ENCODE data around the gene ESYT2. TPM values are rescaled to one million over a fixed set of nuclear protein-coding genes. Genes with fewer than 3 reads are reported as not detected.
"Not testable (repeated sequence)": the region's sequence is repeated elsewhere in the genome, so short reads cannot be mapped to it uniquely, and the experiment has no call there.

ESYT2 gene
- 10 to 100 TPM; 24.4 to 31.8 TPM for total RNA-seq

DNA sequence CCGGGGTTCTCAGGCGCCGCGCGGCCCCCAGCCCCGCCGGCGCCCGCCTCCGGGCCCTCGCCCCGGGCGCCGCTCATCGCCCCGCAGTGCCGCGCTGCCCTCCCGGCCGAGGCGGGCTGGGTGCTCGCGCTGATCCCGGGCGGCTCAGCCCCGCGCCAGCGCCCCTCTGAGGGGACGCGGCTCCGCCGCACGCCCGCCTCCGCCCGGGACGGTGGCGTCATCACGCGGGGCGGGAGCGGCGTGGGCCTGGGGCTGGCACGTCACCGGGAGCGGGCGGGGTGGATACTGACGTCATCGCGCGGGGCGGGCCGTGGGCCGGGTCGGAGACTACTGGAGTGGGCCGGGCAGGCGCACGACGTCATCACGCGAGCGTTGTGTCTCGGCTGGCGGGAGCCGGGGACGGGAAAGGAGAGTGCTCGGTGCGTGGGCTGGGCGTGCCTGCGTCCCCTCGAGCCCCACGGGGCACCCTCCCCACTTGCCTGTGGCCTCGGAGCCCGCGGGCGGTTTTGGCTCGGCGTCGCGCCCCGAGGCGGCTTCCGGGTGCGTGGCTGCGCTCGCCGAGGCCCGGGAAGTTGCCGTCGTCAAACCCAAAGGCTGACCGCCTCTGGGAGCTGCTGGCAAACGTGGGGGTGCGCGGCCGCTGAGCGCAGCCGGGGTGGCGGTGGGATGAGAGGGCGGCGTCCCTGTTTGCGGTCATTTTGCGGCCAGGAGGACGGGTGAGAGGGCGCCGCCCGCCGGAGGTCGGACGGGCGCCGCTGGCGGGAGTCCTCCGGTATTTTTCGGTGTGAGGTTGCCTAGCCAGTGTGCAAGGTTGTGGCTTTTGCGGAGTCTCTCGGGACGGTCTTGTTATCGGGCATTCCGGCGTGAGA is at the start of gene ESYT2:
ESYT2 (minus strand) TSS at position 168 of the 869 bp plus-strand sequence; CDS start at position 77, 91 bp downstream.
- ATAC-seq (peak; percentile 94 to 97), DNase-seq (ENCODE audit: low spot score) (peak; percentile 99)
- peaks cover 0 to 3% of the 10 kb centered on the region in 2 donors for H3K27me3 Mint-ChIP-seq
- H3K4me3 Mint-ChIP-seq = peak within 1 kb of the TSS; percentile 85
- peak within 1 kb of the TSS; percentile 57 to 83 for H3K27ac Mint-ChIP-seq
- H3K4me1 Mint-ChIP-seq (ENCODE audit: low read depth in 2 of 2) = peaks cover 17 to 27% of the 10 kb centered on the region in 2 donors
- no peaks in the 10 kb centered on the region for H3K36me3 Mint-ChIP-seq
- no peaks in the 10 kb centered on the region for H3K9me3 Mint-ChIP-seq

GRCh38 chr7:158878151-158879079 is 49.1 kb upstream of the ESYT2 start:
- H3K27ac Mint-ChIP-seq; H3K36me3 Mint-ChIP-seq; H3K4me3 Mint-ChIP-seq; H3K4me1 Mint-ChIP-seq (ENCODE audit: low read depth in 2 of 2); H3K27me3 Mint-ChIP-seq; H3K9me3 Mint-ChIP-seq; DNase-seq (ENCODE audit: low spot score); ATAC-seq: not testable (repeated sequence)

GRCh38 chr7:158876984-158877383 is 47.7 kb upstream of the ESYT2 start:
- H3K4me1 Mint-ChIP-seq (ENCODE audit: low read depth in 2 of 2) = peaks cover 0 to 4% of the 10 kb centered on the region in 2 donors
- ATAC-seq (no peak), DNase-seq (ENCODE audit: low spot score) (no peak)
- no peak overlapping the region for H3K4me3 Mint-ChIP-seq
- H3K9me3 Mint-ChIP-seq = no peaks in the 10 kb centered on the region
- H3K27me3 Mint-ChIP-seq = no peaks in the 10 kb centered on the region
- no peak overlapping the region for H3K27ac Mint-ChIP-seq
- peaks cover 7% of the 10 kb centered on the region for H3K36me3 Mint-ChIP-seq

DNA sequence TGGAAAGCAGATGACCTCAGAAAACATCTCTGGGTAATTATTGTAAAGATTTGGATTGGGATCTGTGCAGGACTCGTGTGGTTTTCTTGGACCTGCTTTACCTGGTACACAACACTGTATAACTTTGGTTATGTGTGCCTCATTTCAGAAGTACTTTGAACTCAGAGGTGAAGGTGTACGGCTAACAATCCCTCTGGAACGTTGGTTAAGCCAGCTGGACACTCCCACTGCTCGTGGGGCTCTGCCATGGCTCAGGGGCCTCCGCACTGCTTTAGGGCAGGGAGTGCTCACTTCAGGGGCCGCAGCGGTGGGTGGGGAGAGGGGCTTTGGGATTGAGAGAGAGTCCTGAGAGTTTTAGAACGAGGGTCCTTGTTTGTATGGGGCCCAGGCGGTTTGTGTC is 40.6 kb upstream of the ESYT2 start:
- H3K27me3 Mint-ChIP-seq = no peaks in the 10 kb centered on the region
- peaks cover 6% of the 10 kb centered on the region for H3K36me3 Mint-ChIP-seq
- no peaks in the 10 kb centered on the region for H3K9me3 Mint-ChIP-seq
- peaks cover 2 to 19% of the 10 kb centered on the region in 2 donors for H3K4me1 Mint-ChIP-seq (ENCODE audit: low read depth in 2 of 2)
- no peak for ATAC-seq
- no peak overlapping the region for H3K4me3 Mint-ChIP-seq
- H3K27ac Mint-ChIP-seq = no peak overlapping the region
- no peak for DNase-seq (ENCODE audit: low spot score)

DNA sequence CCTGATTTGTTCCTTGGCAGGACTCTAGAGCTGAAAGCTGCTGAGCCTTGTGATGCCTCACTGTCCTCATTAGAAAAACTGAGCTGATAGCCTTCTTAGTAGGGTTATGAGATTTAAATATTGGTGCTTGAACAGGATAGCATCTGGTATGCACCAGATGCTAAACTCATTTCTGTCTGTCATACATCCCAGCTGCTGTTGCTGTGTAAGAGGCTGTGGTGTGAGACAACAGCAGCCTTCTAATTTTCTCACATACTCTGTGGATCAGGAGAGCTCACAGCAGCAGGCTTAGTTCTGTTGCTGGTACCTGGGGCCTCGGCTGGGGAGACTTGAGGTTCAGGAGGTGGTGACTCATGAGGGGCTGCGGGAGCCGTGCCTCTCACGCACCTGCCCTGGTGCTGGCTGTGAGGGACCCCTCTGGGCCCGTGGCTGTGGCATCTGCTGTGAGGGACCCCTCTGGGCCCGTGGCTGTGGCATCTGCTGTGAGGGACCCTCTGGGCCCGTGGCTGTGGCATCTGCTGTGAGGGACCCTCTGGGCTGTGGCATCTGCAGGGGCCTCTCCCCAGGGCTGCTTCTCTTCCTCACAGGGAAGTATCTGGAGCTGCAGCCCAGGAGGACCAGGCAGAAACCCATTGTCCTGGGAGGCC is 39.6 kb upstream of the ESYT2 start:
- Mint-ChIP-seq H3K27ac (no peak overlapping the region), H3K4me1 (ENCODE audit: low read depth in 2 of 2) (peaks cover 12 to 25% of the 10 kb centered on the region in 2 donors)

DNA sequence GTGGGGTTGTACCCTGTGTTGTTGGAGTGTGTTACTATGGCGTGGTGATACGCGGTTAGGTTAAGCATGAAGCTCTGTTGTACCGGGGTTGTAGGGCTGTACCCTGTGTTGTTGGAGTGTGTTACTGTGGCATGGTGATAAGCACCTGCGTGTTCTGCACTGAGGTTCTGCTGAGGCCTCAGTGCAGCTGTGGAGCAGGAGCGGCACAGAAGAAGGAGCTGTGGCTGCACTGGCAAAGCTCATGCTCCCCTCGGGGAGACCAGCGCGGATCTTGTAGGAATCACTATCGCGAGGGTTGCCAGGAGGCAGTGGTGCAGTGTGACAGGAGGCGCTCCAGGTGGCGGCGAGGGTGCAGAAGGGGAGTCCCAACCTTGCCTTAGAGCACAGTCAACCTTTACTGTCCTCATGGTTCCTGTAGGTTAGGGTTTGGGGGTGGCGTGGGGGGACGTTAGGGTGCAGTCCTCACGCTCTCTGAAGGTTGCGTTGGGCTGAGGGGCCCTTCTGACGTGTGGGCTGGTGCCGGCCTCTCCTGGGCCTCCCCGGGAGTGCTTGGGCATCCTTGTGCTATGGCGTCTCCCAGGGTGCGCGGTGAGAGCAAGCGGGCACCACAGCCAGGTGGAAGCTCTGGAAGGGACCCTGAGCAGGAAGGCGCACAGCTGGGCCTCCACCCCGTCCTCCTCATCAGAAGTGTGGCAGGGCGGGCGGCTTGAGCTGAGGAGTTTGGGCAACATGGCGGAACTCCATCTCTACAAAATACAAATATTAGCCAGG is 38.1 kb upstream of the ESYT2 start:
- ATAC-seq (no peak), DNase-seq (ENCODE audit: low spot score) (no peak)
- Mint-ChIP-seq H3K9me3 (no peaks in the 10 kb centered on the region), H3K36me3 (peaks cover 6% of the 10 kb centered on the region), H3K4me3 (no peak overlapping the region), H3K27me3 (no peaks in the 10 kb centered on the region), H3K27ac (no peak overlapping the region), H3K4me1 (ENCODE audit: low read depth in 2 of 2) (peaks cover 19 to 31% of the 10 kb centered on the region in 2 donors)

More for the DNA sequence above, 39.6 kb upstream of the ESYT2 start:
- ATAC-seq (peak in 1 of 2 donors; percentile 40), DNase-seq (ENCODE audit: low spot score) (no peak)
- H3K36me3 Mint-ChIP-seq = peaks cover 6% of the 10 kb centered on the region
- H3K9me3 Mint-ChIP-seq = no peaks in the 10 kb centered on the region
- H3K27me3 Mint-ChIP-seq = no peaks in the 10 kb centered on the region
- no peak overlapping the region for H3K4me3 Mint-ChIP-seq

- Mint-ChIP-seq H3K4me3 (no peak overlapping the region), H3K9me3 (no peaks in the 10 kb centered on the region), H3K36me3 (peaks cover 2% of the 10 kb centered on the region), H3K27ac (no peak overlapping the region), H3K4me1 (ENCODE audit: low read depth in 2 of 2) (peaks cover 19 to 31% of the 10 kb centered on the region in 2 donors), H3K27me3 (no peaks in the 10 kb centered on the region)
- ATAC-seq = no peak
- no peak for DNase-seq (ENCODE audit: low spot score)
These were observed 36.7 kb upstream of the ESYT2 start for GRCh38 chr7:158865977-158866376.

DNA sequence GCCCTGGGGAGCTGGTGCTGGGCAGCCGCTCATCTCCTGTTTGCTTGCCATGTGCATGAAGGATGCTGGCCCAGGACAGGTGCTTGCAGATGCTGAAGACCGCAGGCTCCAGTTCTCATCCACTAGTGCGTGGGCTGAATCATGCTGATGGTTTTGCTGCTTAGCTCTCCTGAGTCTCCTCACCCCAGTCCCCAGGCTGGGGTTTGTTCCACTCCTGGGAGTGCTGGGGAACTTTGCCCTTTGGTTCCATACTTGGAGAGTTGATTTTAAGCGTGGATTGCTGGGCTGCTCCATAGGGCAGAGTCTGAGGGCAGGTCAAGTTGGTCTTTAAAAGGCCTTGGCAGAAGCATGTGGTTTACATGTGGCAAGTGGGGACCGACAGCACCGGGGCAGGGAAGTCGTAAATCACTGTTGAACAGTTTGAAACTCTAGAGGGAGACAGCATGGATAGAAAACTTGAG is 36.2 kb upstream of the ESYT2 start:
- no peak for ATAC-seq
- Mint-ChIP-seq H3K4me3 (peak overlapping the region; percentile 20), H3K27ac (peak overlapping the region; percentile 82 to 99), H3K4me1 (ENCODE audit: low read depth in 2 of 2) (peaks cover 19 to 31% of the 10 kb centered on the region in 2 donors), H3K36me3 (no peaks in the 10 kb centered on the region), H3K9me3 (no peaks in the 10 kb centered on the region), H3K27me3 (no peaks in the 10 kb centered on the region)
- no peak for DNase-seq (ENCODE audit: low spot score)

DNA sequence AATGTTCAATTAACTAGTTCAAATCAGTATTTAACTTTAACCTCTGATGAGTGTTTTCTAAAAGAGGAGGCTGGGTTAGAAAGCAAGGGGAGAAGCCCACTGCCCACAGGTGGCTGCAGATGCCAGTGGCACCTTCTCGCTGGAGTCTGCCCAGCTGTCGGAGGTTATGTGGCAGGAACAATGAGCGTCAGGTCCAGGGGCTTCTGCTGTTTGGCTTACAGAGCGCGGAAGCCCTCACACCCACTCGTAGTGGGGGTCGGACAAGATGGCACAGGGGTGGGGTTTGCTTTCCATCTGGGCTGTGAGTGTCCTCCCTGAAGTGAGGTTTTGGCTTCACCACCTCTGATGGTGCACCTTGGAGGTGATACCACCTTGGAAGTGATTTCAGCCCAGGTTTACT is 35.5 kb upstream of the ESYT2 start:
- Mint-ChIP-seq H3K36me3 (no peaks in the 10 kb centered on the region), H3K9me3 (no peaks in the 10 kb centered on the region), H3K4me3 (peak overlapping the region; percentile 92), H3K4me1 (ENCODE audit: low read depth in 2 of 2) (peaks cover 19 to 31% of the 10 kb centered on the region in 2 donors), H3K27ac (peak overlapping the region; percentile 82 to 99), H3K27me3 (no peaks in the 10 kb centered on the region)
- no peak for DNase-seq (ENCODE audit: low spot score)
- no peak for ATAC-seq

GRCh38 chr7:158864507-158864820 is 35.2 kb upstream of the ESYT2 start:
- DNase-seq (ENCODE audit: low spot score) (no peak), ATAC-seq (no peak)
- no peaks in the 10 kb centered on the region for H3K36me3 Mint-ChIP-seq
- no peaks in the 10 kb centered on the region for H3K9me3 Mint-ChIP-seq
- no peaks in the 10 kb centered on the region for H3K27me3 Mint-ChIP-seq
- H3K4me1 Mint-ChIP-seq (ENCODE audit: low read depth in 2 of 2) = peaks cover 19 to 31% of the 10 kb centered on the region in 2 donors
- H3K27ac Mint-ChIP-seq = peak overlapping the region; percentile 82 to 99
- H3K4me3 Mint-ChIP-seq = peak overlapping the region; percentile 92

GRCh38 chr7:158863611-158864506 is 34.5 kb upstream of the ESYT2 start:
- H3K36me3 Mint-ChIP-seq = no peaks in the 10 kb centered on the region
- peak; percentile 68 for DNase-seq (ENCODE audit: low spot score)
- H3K27me3 Mint-ChIP-seq = no peaks in the 10 kb centered on the region
- peaks cover 19 to 36% of the 10 kb centered on the region in 2 donors for H3K4me1 Mint-ChIP-seq (ENCODE audit: low read depth in 2 of 2)
- peak overlapping the region; percentile 82 to 99 for H3K27ac Mint-ChIP-seq
- H3K9me3 Mint-ChIP-seq = no peaks in the 10 kb centered on the region
- ATAC-seq = peak; percentile 73 to 85
- peak overlapping the region; percentile 92 for H3K4me3 Mint-ChIP-seq

DNA sequence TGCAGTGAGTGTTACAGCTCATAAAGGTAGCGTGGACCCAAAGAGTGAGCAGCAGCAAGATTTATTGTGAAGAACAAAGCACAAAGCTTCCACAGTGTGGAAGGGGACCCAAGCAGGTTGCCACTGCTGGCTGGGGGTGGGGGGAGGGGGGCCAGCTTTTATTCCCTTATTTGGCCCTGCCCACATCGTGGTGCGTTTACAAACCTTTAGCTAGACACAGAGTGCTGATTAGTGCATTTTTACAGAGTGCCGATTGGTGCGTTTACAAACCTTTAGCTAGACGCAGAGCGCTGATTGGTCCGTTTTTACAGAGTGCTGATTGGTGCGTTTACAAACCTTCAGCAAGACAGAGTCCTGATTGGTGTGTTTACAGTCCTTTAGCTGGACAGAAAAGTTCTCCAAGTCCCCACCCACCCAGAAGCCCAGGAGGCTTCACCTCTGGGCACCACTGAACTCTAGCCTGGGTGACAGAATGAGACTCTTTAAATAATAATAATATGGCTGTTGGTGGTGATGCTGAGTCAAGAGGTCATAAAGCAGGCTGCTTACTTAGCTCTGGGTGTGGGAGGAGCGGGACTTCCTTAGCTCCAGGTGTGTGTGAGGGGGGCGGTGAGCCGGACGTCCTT is 33.8 kb upstream of the ESYT2 start:
- H3K4me3 Mint-ChIP-seq = peak overlapping the region; percentile 92
- not testable (repeated sequence) for DNase-seq (ENCODE audit: low spot score); H3K9me3 Mint-ChIP-seq; H3K36me3 Mint-ChIP-seq; H3K27me3 Mint-ChIP-seq
- peak overlapping the region; percentile 82 to 99 for H3K27ac Mint-ChIP-seq
- H3K4me1 Mint-ChIP-seq (ENCODE audit: low read depth in 2 of 2) = peaks cover 22 to 35% of the 10 kb centered on the region in 2 donors
- peak; percentile 25 to 33 for ATAC-seq

All from natural killer cell treated with Interleukin-12 subunit alpha and Interleukin-12 subunit beta and Interleukin-15 and Interleukin-18, amount 100 ng/mL, for 72 hours (primary cell).